GM21360 (cell line): Measurements from ENCODE around the gene FALEC.

ENCODE experiments used
- ATAC-seq: cut with Tn5 transposase; IDR thresholded peaks from one replicate; pipeline ENCODE4 v1.9.1; 2021; ENCODE audit warnings: mild to moderate bottlenecking, moderate library complexity; ENCODE audit not compliant: unreplicated experiment

Gene FALEC

GRCh38 chr1:150544204-150544603 lies 28.7 kb downstream of the FALEC start:
- ATAC-seq, result no peak

GRCh38 chr1:150545486-150546032 lies 30.0 kb downstream of the FALEC start:
- ATAC-seq, result no peak

- ATAC-seq, result no peak
These were observed 30.9 kb downstream of the FALEC start for GRCh38 chr1:150546294-150546937.

GRCh38 chr1:150548324-150548631 lies 32.7 kb downstream of the FALEC start:
- ATAC-seq, result no peak

GRCh38 chr1:150548632-150549495 lies 33.3 kb downstream of the FALEC start, which contains the start of gene ADAMTSL4:
ADAMTSL4 (plus strand) TSS chr1:150549408; CDS start chr1:150552289, 2,881 bp downstream.
- ATAC-seq, result no peak

- no peak for ATAC-seq
These were observed 34.1 kb downstream of the FALEC start for GRCh38 chr1:150549496-150550221.

GRCh38 chr1:150550222-150551050 lies 34.9 kb downstream of the FALEC start:
- no peak for ATAC-seq

GRCh38 chr1:150551051-150551783 lies 35.7 kb downstream of the FALEC start:
- ATAC-seq, result no peak

- no peak for ATAC-seq
These were observed 36.2 kb downstream of the FALEC start for GRCh38 chr1:150551784-150552127.

GRCh38 chr1:150552128-150552910 lies 36.8 kb downstream of the FALEC start:
- ATAC-seq, result no peak

- no peak for ATAC-seq
These were observed 37.3 kb downstream of the FALEC start for GRCh38 chr1:150552911-150553289.

GRCh38 chr1:150553392-150554085 lies 38.0 kb downstream of the FALEC start:
- ATAC-seq, result no peak

GRCh38 chr1:150554086-150554452 lies 38.5 kb downstream of the FALEC start:
- no peak for ATAC-seq

GRCh38 chr1:150555198-150555970 lies 39.8 kb downstream of the FALEC start:
- no peak for ATAC-seq

- no peak for ATAC-seq
These were observed 40.7 kb downstream of the FALEC start for GRCh38 chr1:150555971-150556865.

GRCh38 chr1:150557065-150557600 lies 41.6 kb downstream of the FALEC start:
- no peak for ATAC-seq

GRCh38 chr1:150557813-150558212 lies 42.3 kb downstream of the FALEC start:
- ATAC-seq, result no peak
